Right lobe of liver (tissue), 6 donors: Measurements from ENCODE around the gene ADARB2. TPM values are rescaled to one million over a fixed set of nuclear protein-coding genes. Genes with fewer than 3 reads are reported as not detected.
"Not testable (repeated sequence)": the region's sequence is repeated elsewhere in the genome, so short reads cannot be mapped to it uniquely, and the experiment has no call there.

Source experiments
- ATAC-seq, 4 donors: fragments of 200-7000 bp; cut with Tn5 transposase; one replicate each; pipeline ENCODE4 v1.9.1; 2020; ENCODE audit warnings: mild to moderate bottlenecking in 4 of 4, moderate library complexity in 4 of 4
- DNase-seq, 3 donors: peaks; one replicate each; pipeline ENCODE4 v3.0.0-alpha.2; 2020
- H3K27ac ChIP-seq, 3 donors: fragments of 200-600 bp; one replicate each; pipeline ENCODE4 v1.8.0; 2022
- H3K27me3 ChIP-seq, 2 donors: fragments of 200-600 bp; one replicate each; pipeline ENCODE4 v1.8.0; 2022
- H3K36me3 ChIP-seq, 4 donors: fragments of 200-600 bp; sonication (generic) in 1 of 4; one replicate each; pipeline versions ENCODE4 v1.5.1 to v1.8.0; 2017 to 2022; ENCODE audit warnings: control low read depth in 1 of 4
- H3K4me1 ChIP-seq, 4 donors: fragments of 200-600 bp; sonication (generic) in 1 of 4; one replicate each; pipeline versions ENCODE4 v1.5.1 to v1.8.0; 2017 to 2022; ENCODE audit warnings: control low read depth in 1 of 4
- H3K4me3 ChIP-seq, 3 donors: fragments of 200-600 bp; one replicate each; pipeline ENCODE4 v1.8.0; 2022
- H3K9me3 ChIP-seq, 4 donors: fragments of 200-600 bp; sonication (generic) in 1 of 4; one replicate each; pipeline versions ENCODE4 v1.5.1 to v1.8.0; 2017 to 2022; ENCODE audit warnings: control low read depth in 1 of 4
- CTCF ChIP-seq, 4 donors: fragments of 200-600 bp in 3 of 4; fragments of 450-650 bp in 1 of 4; IDR thresholded peaks; one replicate each; pipeline versions ENCODE4 v1.5.1 to v1.8.0; 2016 to 2022; ENCODE audit warnings: antibody characterized with exemption in 4 of 4, mild to moderate bottlenecking in 2 of 4
- POLR2A ChIP-seq: fragments of 450-650 bp; IDR thresholded peaks from one replicate; pipeline ENCODE4 v1.6.1; 2017; ENCODE audit warnings: antibody characterized with exemption, mild to moderate bottlenecking
- WGBS: methylation state at CpG from one replicate; pipeline ENCODE4 v1.1.6; 2018; ENCODE audit warnings: low coverage, low lambda C conversion rate; ENCODE audit not compliant: insufficient coverage; ENCODE audit errors: missing lambda C conversion rate; 5-methylcytosine and 5-hydroxymethylcytosine counted together
- intact Hi-C, 2 donors: fragments of 100-400 bp; cut with DNase I; formaldehyde crosslinking; loops; one replicate each; pipeline versions ENCODE4 v1.11.2 to v1.14.1; 2022
- total RNA-seq, 6 experiments: library from RNA; depleted of rRNA in 2 of 6; stranded (reverse); fragments of >200 nt in 2 of 6; fragmentation: NEBNext Ultra II Directional in 3 of 6; extraction: Animal tissue kit (Norgen Biotek cat#: 25700) in 3 of 6; gene quantifications; one replicate each; pipeline versions ENCODE4 v1.1.0 to v1.2.4, GENCODE V29; 2016 to 2023
- donor health status: DM: no; HTN: yes; CAD: no.
- donor health status: DM: no; HTN: no; CAD: no.
- donor health status: DM: no; HTN: no; CAD: no.
- donor health status: DM: no; HTN: yes; CAD: no.
- donor health status: DM: no; HTN: yes; CAD: no.

The ADARB2 gene
- total RNA-seq, 6 experiments from 2014 or later = 0.07 to 0.68 (median 0.42) TPM

DNA sequence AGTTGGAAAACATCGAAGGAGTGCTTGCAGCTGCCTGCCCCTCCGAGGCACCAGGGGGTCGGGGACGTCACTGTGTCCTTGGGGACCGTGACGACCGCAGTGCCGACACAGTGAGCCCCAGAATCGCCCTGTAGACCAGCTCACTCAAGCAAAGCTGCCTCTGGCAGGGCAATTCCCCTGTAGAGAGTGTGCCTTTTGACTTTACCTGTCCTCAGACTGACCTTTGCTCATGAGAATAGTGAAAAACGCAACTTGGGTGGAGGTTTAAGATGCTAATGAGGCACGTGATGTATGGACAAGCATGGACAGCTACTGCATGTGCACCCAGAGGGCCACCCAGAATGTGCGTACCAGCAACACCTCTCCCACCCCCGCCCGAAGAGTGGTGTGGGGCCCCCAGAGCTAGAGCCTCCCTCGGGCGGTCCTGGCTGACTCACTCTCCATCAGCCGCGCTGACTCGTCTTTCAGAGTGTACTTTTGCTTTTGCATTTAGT is 271.9 kb downstream of the ADARB2 start:
- H3K27me3 ChIP-seq = no peaks in the 10 kb centered on the region
- no peaks in the 10 kb centered on the region for H3K4me1 ChIP-seq
- H3K4me3 ChIP-seq = no peak overlapping the region
- no peak overlapping the region for H3K27ac ChIP-seq
- ATAC-seq (no peak), DNase-seq (no peak)
- H3K36me3 ChIP-seq = no peaks in the 10 kb centered on the region
- no peaks in the 10 kb centered on the region for H3K9me3 ChIP-seq
- intact Hi-C loops = no loop called here
- 40% methylated on average over 7 of the region's 19 CpGs for WGBS
- no peak for TF ChIP-seq CTCF (IDR thresholded peaks at IDR 0.05)
- TF ChIP-seq POLR2A = no peak

GRCh38 chr10:1464881-1465417 is 272.4 kb downstream of the ADARB2 start:
- no peak for TF ChIP-seq CTCF (IDR thresholded peaks at IDR 0.05)
- no peak for TF ChIP-seq POLR2A
- Histone ChIP-seq H3K27ac (no peak overlapping the region), H3K4me3 (no peak overlapping the region), H3K9me3 (no peaks in the 10 kb centered on the region), H3K36me3 (no peaks in the 10 kb centered on the region), H3K4me1 (no peaks in the 10 kb centered on the region), H3K27me3 (no peaks in the 10 kb centered on the region)
- ATAC-seq = no peak
- no peak for DNase-seq
- 35% methylated on average over 10 of the region's 17 CpGs for WGBS
- intact Hi-C loops = no loop called here

DNA sequence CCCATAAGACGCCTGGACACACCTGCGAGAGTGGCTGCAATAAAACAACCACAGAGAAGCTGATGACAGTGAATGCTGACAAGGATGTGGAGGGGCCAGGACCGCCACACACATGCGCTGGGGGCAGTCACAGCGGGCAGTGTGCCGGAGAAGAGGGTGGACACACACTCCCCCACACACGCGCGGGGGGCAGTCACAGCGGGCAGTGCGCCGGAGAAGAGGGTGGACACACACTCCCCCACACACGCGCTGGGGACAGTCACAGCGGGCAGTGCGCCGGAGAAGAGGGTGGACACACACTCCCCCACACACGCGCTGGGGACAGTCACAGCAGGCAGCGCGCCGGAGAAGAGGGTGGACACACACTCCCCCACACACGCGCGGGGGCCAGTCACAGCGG is 273.4 kb downstream of the ADARB2 start:
- H3K4me1 ChIP-seq, intact Hi-C loops, H3K27ac ChIP-seq, H3K4me3 ChIP-seq, H3K36me3 ChIP-seq, ATAC-seq, H3K27me3 ChIP-seq, H3K9me3 ChIP-seq, DNase-seq: not testable (repeated sequence)
- WGBS = 33% methylated on average over 3 of the region's 26 CpGs

- 83% methylated on average over 13 of the region's 23 CpGs for WGBS
- DNase-seq (no peak), ATAC-seq (no peak)
- Histone ChIP-seq H3K9me3 (no peaks in the 10 kb centered on the region), H3K4me3 (no peak overlapping the region), H3K27ac (no peak overlapping the region), H3K36me3 (no peaks in the 10 kb centered on the region), H3K4me1 (no peaks in the 10 kb centered on the region), H3K27me3 (no peaks in the 10 kb centered on the region)
- intact Hi-C loops = no loop called here
- TF ChIP-seq CTCF (IDR thresholded peaks at IDR 0.05) = no peak
- no peak for TF ChIP-seq POLR2A
Measured at GRCh38 chr10:1462994-1463633, 274.2 kb downstream of the ADARB2 start.

DNA sequence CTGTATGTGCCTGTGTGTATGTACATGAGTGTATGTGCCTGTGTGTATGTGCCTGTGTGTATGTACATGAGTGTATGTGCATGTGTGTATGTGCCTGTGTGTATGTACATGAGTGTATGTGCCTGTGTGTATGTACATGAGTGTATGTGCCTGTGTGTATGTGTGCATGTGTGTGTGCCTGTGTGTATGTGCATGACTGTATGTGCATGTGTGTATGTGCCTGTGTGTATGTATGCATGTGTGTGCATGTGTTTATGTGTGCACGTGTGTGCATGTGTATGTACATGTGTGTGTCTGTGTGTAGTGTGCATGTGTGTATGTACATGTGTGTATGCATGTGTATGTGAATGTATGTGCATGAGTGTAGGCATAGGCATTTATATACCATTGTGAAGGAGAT is 274.8 kb downstream of the ADARB2 start:
- Histone ChIP-seq H3K4me3 (no peak overlapping the region), H3K36me3 (no peaks in the 10 kb centered on the region), H3K27me3 (no peaks in the 10 kb centered on the region), H3K4me1 (no peaks in the 10 kb centered on the region), H3K9me3 (no peaks in the 10 kb centered on the region), H3K27ac (no peak overlapping the region)
- intact Hi-C loops = no loop called here
- WGBS = 64% methylated on average over 1 of the region's 1 CpG
- ATAC-seq (no peak), DNase-seq (no peak)
- no peak for TF ChIP-seq POLR2A
- TF ChIP-seq CTCF (IDR thresholded peaks at IDR 0.05) = no peak
